Kidney epithelial cell (primary cell): ENCODE data around the gene LAIR2. TPM values are rescaled to one million over a fixed set of nuclear protein-coding genes. Genes with fewer than 3 reads are reported as not detected.
"Not testable (repeated sequence)": the region's sequence is repeated elsewhere in the genome, so short reads cannot be mapped to it uniquely, and the experiment has no call there.

Source experiments
- DNase-seq: peaks from one replicate; pipeline ENCODE4 v3.0.0-alpha.2; 2010; ENCODE audit warnings: low read depth
- H3K27me3 ChIP-seq: 2 replicates; pipeline ENCODE4 v1.6.0; 2011; ENCODE audit warnings: low read length; ENCODE audit not compliant: control insufficient read depth, insufficient read depth
- H3K36me3 ChIP-seq: 2 replicates; pipeline ENCODE4 v1.5.1; 2011; ENCODE audit warnings: low read length; ENCODE audit not compliant: control insufficient read depth, insufficient read depth
- H3K4me3 ChIP-seq: 2 replicates; pipeline ENCODE4 v1.5.1; 2011; ENCODE audit warnings: low read depth, mild to moderate bottlenecking, control low read depth, low read length
- total RNA-seq: library from RNA; depleted of rRNA; stranded (reverse); fragments of >200 nt; gene quantifications from 2 replicates; pipeline ENCODE4 v1.2.3, GENCODE V29; 2015
- TF ChIP-seq, protein P1 (sequence below): IDR thresholded peaks from 2 replicates; pipeline ENCODE4 v1.5.1; 2011; ENCODE audit warnings: mild to moderate bottlenecking, moderate library complexity, low read length, control low read depth, inconsistent platforms; ENCODE audit not compliant: insufficient read depth, poor library complexity, severe bottlenecking

The LAIR2 gene
- total RNA-seq, 1 donor from 2014 or later = not detected

DNA sequence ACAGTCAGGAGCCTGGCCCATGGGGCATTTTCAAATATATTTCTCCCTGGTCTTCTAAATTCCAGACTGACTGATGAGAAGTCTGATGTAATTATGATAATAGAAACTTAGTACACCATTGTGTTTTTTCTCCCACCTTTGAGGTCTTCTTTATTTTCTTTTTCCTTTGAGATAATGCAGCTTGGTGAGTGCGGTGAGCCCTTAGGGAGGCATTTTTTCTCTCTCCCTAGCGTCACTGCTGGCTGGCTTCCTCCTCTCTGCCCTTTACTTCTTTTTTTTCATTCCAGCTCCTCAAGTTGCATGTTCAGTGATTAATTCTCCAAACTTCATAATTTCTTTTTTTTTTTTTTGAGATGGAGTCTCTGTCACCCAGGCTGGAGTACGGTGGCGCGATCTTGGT is 16.8 kb upstream of the LAIR2 start:
- Histone ChIP-seq H3K27me3 (no peaks in the 10 kb centered on the region), H3K4me3 (no peak overlapping the region), H3K36me3 (no peaks in the 10 kb centered on the region)
- DNase-seq = no peak
- TF ChIP-seq, protein P1, sequence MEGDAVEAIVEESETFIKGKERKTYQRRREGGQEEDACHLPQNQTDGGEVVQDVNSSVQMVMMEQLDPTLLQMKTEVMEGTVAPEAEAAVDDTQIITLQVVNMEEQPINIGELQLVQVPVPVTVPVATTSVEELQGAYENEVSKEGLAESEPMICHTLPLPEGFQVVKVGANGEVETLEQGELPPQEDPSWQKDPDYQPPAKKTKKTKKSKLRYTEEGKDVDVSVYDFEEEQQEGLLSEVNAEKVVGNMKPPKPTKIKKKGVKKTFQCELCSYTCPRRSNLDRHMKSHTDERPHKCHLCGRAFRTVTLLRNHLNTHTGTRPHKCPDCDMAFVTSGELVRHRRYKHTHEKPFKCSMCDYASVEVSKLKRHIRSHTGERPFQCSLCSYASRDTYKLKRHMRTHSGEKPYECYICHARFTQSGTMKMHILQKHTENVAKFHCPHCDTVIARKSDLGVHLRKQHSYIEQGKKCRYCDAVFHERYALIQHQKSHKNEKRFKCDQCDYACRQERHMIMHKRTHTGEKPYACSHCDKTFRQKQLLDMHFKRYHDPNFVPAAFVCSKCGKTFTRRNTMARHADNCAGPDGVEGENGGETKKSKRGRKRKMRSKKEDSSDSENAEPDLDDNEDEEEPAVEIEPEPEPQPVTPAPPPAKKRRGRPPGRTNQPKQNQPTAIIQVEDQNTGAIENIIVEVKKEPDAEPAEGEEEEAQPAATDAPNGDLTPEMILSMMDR = no peak

DNA sequence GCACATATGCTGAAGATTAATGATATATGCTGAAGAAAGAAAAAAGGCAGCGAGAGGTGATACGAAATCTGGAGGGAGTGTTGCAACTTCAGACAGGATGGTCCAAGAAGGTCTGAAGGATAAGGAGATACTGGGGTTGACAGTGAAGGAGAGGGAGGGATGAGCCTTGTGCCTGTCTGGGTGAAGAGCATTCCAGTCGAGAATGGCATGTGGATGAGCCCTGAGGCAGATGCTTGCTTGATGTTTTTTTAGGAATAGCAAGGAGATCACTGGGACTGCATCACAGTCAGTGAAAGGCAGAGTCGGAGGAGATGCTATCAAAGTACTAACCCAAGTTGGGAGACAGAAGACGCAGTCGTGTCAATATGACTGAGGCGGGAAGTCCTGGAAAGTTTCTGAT is 13.3 kb upstream of the LAIR2 start:
- TF ChIP-seq, protein P1 = no peak
- Histone ChIP-seq H3K27me3 (no peaks in the 10 kb centered on the region), H3K36me3 (no peaks in the 10 kb centered on the region)

DNA sequence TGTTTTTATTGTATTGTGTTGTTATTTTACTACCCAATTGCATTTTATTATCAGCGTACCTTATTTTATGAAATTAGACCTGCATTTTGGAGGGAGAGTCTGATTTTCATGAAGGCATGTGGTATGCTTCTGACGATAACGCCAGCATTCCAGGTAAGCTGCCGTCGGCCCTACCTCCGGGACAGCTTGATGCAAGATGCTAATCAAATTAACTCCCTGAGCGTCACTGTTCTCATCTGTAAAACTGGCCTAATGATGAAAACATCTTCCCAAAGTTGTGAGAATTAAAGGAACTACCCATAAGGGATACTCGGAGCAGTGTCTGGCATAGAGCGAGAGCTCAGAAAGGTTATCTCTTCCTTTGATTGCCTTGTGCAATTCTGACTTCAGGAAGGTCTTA is 12.9 kb upstream of the LAIR2 start:
- H3K4me3 ChIP-seq = no peak overlapping the region
- no peak for DNase-seq
- H3K27me3 ChIP-seq = no peaks in the 10 kb centered on the region
- no peaks in the 10 kb centered on the region for H3K36me3 ChIP-seq
- TF ChIP-seq, protein P1 = no peak

More for the DNA sequence above, 13.3 kb upstream of the LAIR2 start:
- H3K4me3 ChIP-seq = no peak overlapping the region
- DNase-seq = no peak

DNA sequence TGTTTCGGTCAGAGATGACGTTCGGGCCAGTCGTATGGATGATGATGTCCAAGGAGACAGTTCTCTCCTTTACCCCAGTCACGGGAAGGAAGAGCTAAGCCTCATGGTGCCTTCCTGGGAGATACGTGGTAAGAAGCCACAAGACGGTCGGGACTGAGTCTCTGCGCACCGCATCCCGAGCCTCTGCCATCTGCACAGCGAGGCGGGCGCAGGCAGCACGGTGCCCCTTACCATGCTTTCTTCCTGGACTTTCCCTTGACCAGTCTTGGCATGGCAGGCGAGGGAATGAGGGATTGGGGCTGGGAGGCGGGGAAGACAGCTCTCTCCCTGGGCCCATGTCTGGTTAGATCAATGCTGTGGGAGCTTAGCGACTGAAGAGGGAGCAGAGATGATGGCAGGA is 10.1 kb upstream of the LAIR2 start:
- DNase-seq = no peak
- Histone ChIP-seq H3K4me3 (no peak overlapping the region), H3K36me3 (no peaks in the 10 kb centered on the region), H3K27me3 (no peaks in the 10 kb centered on the region)
- TF ChIP-seq, protein P1 = no peak

DNA sequence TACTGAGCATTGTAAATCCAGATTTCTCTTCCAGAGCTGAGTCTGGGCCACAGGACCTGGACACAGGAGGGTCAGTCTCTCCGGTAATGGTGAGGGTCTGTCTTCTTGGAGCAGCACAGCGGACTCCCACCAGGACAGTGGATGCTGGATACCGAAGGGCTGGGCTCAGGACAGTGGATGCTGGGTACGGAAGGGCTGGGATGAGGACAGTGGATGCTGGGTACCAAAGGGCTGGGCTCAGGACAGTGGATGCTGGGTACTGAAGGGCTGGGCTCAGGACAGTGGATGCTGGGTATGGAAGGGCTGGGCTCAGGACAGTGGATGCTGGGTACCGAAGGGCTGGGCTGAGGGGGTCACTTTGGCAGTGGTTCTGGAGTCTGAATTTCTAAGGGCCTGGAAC is 9.6 kb upstream of the LAIR2 start:
- H3K4me3 ChIP-seq, DNase-seq, H3K36me3 ChIP-seq, H3K27me3 ChIP-seq: not testable (repeated sequence)

DNA sequence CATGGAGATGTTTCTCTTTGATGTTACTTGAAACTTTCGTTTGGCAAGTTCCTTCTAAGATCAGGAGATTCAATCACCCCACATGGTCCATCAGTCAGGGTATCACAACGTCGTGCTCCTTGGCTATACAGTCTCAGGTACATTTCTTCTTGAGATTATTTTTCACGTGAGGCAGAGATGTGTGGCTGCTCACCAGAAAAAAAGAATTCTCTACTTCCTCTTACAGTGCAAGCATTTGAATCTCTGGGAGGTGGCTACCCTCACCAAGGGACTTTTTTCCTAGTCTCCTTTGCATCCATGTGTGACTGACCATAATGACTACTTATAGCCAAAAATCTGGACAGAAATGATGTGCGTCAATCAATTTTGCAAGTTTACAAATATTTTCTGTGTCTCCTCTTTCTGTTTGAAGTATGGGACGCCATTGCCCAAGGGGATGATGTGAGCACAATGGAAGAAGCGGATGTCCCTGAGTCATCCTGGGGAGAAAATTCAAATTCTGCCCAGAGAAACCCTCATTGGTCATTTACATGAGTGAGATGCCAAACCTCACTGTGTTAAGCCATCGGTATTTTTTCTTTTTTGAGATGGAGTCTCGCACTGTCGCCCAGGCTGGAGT is 8.6 kb upstream of the LAIR2 start:
- DNase-seq = no peak
- no peaks in the 10 kb centered on the region for H3K36me3 ChIP-seq
- no peak overlapping the region for H3K4me3 ChIP-seq
- TF ChIP-seq, protein P1 = no peak
- H3K27me3 ChIP-seq = no peaks in the 10 kb centered on the region

DNA sequence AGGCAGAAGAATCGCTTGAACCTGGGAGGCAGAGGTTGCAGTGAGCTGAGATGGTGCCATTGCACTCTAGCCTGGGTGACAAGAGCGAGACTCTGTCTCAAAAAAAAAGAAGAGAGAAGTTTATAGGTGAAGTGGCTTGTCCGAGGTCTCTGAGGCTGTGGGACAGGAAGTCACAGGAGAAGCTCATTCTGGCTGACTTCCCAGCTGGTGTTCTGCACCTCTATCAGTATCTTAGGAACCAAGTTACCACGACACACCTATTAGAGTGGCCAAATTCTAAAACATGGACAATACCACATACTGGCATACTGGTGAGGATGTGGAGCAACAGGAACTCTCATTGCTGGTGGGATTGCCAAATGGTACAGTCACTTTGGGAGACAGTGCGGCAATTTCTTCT is 7.3 kb upstream of the LAIR2 start:
- not testable (repeated sequence) for H3K36me3 ChIP-seq, H3K4me3 ChIP-seq, H3K27me3 ChIP-seq, DNase-seq

DNA sequence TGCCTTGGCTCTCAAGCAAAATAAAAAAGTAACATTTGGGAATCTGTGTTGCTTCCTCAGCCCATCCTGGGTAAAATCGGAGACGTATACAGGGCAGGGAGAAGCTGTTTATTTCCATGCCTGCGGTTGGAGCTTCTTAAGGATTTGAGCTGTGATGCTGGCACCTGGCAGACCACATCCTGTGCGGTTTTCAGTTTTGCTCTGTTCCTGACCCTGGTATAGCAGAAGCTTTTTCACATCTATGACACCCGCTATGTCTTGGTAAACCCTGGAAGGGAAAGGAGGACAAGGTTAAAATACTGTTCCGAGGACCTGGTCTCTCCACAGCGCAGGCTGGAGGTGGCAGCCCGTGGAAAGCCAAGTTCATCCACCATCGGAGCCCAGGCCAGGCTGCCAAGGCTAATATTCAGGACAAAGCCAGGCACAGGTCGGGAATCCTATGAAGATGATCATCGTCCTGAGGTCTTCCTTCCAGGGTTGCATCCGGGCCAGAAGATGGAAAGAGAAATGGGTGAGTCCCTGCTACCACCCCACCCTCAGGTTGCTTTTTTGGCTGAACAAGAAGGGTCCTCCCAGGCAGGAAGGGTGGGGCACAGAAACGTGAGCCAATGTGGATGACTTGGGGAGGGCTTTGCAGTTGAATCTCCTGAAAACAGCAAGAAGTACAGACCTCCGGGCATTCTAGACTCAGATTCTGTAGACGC is 4.7 kb upstream of the LAIR2 start:
- H3K36me3 ChIP-seq, H3K27me3 ChIP-seq, H3K4me3 ChIP-seq, DNase-seq: not testable (repeated sequence)

DNA sequence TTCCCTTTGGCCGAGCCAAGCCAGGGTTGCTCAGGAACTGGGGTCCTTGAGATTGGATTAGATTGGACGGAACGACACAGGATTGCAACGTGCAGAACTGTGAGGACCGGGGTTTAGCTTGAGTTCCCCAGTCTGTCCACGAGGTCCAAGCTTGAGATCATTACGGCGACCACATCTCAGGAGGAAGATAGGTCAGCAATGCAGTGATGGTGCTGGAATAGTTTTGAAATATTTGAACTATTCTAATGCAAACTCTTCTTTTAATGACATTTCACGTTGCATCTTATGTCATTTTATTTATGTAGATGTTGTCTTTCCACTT is 4.2 kb upstream of the LAIR2 start:
- H3K4me3 ChIP-seq, DNase-seq, H3K36me3 ChIP-seq, H3K27me3 ChIP-seq: not testable (repeated sequence)

DNA sequence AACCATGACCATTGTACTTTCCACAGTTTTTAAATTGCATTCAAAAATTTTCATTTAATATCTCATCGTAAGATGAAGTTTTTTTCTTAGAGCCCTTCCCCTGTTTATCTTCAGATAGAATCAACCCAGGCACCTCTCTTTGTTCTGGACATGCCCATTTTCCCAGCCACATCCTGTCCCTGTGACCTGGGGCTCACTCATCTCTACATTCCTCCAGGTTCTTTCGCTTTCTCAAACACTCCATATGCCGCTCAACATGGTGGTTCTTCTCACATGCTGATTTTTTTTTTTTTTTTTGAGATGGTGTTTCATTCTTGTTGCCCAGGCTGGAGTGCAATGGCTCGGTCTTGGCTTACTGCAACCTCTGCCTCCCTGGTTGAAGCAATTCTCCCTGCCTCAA is 2.9 kb downstream of the LAIR2 start:
- not testable (repeated sequence) for H3K36me3 ChIP-seq, DNase-seq, H3K4me3 ChIP-seq, H3K27me3 ChIP-seq
